H9 (cell line): ENCODE data around the gene EHD4. TPM values are rescaled to one million over a fixed set of nuclear protein-coding genes. Genes with fewer than 3 reads are reported as not detected.

Experiments
- DNase-seq: peaks from one replicate; pipeline ENCODE4 v3.0.0-alpha.2; 2017
- H2AFZ ChIP-seq: one replicate; pipeline ENCODE4 v1.6.1; 2013; ENCODE audit warnings: mild to moderate bottlenecking, low read length, control low read depth, moderate library complexity
- H2AK5ac ChIP-seq: 2 replicates; pipeline ENCODE4 v1.6.1; 2013; ENCODE audit warnings: low read length, control low read depth, mixed read lengths; ENCODE audit not compliant: insufficient read length
- H2BK120ac ChIP-seq: one replicate; pipeline ENCODE4 v1.6.1; 2013; ENCODE audit warnings: low read depth, mild to moderate bottlenecking, low read length, control low read depth, inconsistent platforms; ENCODE audit not compliant: poor library complexity, severe bottlenecking
- H2BK12ac ChIP-seq: 2 replicates; pipeline ENCODE4 v1.6.1; 2013; ENCODE audit warnings: low read length, control low read depth, mixed read lengths, low read depth; ENCODE audit not compliant: insufficient read length
- H2BK15ac ChIP-seq: 2 replicates; pipeline ENCODE4 v1.6.1; 2013; ENCODE audit warnings: low read depth, low read length, control low read depth
- H2BK20ac ChIP-seq: one replicate; pipeline ENCODE4 v1.6.1; 2013; ENCODE audit warnings: low read depth, mild to moderate bottlenecking, low read length, control low read depth, inconsistent platforms; ENCODE audit not compliant: poor library complexity, severe bottlenecking
- H2BK5ac ChIP-seq: 2 replicates; pipeline ENCODE4 v1.6.1; 2013; ENCODE audit warnings: low read length, control low read depth, mixed read lengths; ENCODE audit not compliant: insufficient read length
- H3K14ac ChIP-seq: 2 replicates; pipeline ENCODE4 v1.6.1; 2013; ENCODE audit warnings: low read length, control low read depth; ENCODE audit not compliant: insufficient read depth
- H3K18ac ChIP-seq: 2 replicates; pipeline ENCODE4 v1.6.1; 2013; ENCODE audit warnings: low read depth, mild to moderate bottlenecking, mixed read lengths, low read length, control low read depth; ENCODE audit not compliant: insufficient read length
- H3K23ac ChIP-seq: 2 replicates; pipeline ENCODE4 v1.6.1; 2013; ENCODE audit warnings: low read length, control low read depth, mixed read lengths, low read depth; ENCODE audit not compliant: insufficient read length
- H3K23me2 ChIP-seq: 2 replicates; pipeline ENCODE4 v1.6.1; 2013; ENCODE audit warnings: low read depth, mild to moderate bottlenecking, mixed read lengths, low read length, control low read depth; ENCODE audit not compliant: insufficient read length, poor library complexity, severe bottlenecking
- H3K27ac ChIP-seq: 2 replicates; pipeline ENCODE4 v1.5.1; 2013; ENCODE audit warnings: low read length, control low read depth, mixed read lengths, low read depth; ENCODE audit not compliant: insufficient read length
- H3K27me3 ChIP-seq: 2 replicates; pipeline ENCODE4 v1.6.1; 2013; ENCODE audit warnings: low read length, control low read depth, inconsistent platforms; ENCODE audit not compliant: insufficient read depth
- H3K4ac ChIP-seq: 2 replicates; pipeline ENCODE4 v1.6.1; 2013; ENCODE audit warnings: low read depth, mild to moderate bottlenecking, control low read depth, inconsistent platforms, low read length, moderate library complexity
- H3K4me1 ChIP-seq: 2 replicates; pipeline ENCODE4 v1.6.1; 2013; ENCODE audit warnings: low read length, control low read depth, inconsistent platforms; ENCODE audit not compliant: insufficient read depth
- H3K4me2 ChIP-seq: 2 replicates; pipeline ENCODE4 v1.6.1; 2013; ENCODE audit warnings: low read length, control low read depth, mixed read lengths; ENCODE audit not compliant: insufficient read length, insufficient read depth
- H3K56ac ChIP-seq: 2 replicates; pipeline ENCODE4 v1.6.1; 2013; ENCODE audit warnings: low read depth, mild to moderate bottlenecking, mixed read lengths, low read length, control low read depth; ENCODE audit not compliant: insufficient read length
- H3K79me1 ChIP-seq: 2 replicates; pipeline ENCODE4 v1.6.1; 2013; ENCODE audit warnings: low read depth, mild to moderate bottlenecking, moderate library complexity, low read length, control low read depth, inconsistent platforms; ENCODE audit not compliant: insufficient read depth, poor library complexity, severe bottlenecking
- H3K79me2 ChIP-seq: 2 replicates; pipeline ENCODE4 v1.6.1; 2013; ENCODE audit warnings: low read length, control low read depth, inconsistent platforms; ENCODE audit not compliant: insufficient read depth
- H3K9ac ChIP-seq: 2 replicates; pipeline ENCODE4 v1.6.1; 2013; ENCODE audit warnings: low read length, control low read depth, mixed read lengths; ENCODE audit not compliant: insufficient read length; ENCODE audit errors: extremely low read depth
- H3K9me3 ChIP-seq: one replicate; pipeline ENCODE4 v1.6.1; 2013; ENCODE audit warnings: low read depth, low read length, inconsistent platforms; ENCODE audit not compliant: control insufficient read depth
- H3T11ph ChIP-seq: one replicate; pipeline ENCODE4 v1.6.1; 2013; ENCODE audit warnings: mild to moderate bottlenecking, low read length, control low read depth, inconsistent platforms
- H4K20me1 ChIP-seq: one replicate; pipeline ENCODE4 v1.6.1; 2013; ENCODE audit not compliant: control insufficient read depth, insufficient read length, insufficient read depth
- H4K5ac ChIP-seq: 2 replicates; pipeline ENCODE4 v1.6.1; 2013; ENCODE audit warnings: low read depth, mild to moderate bottlenecking, mixed read lengths, low read length, control low read depth; ENCODE audit not compliant: insufficient read length
- H4K8ac ChIP-seq: replicated peaks from 2 replicates; pipeline ENCODE4 v1.6.1; 2013; ENCODE audit warnings: low read length, control low read depth, mixed read lengths, low read depth; ENCODE audit not compliant: insufficient read length
- H4K91ac ChIP-seq: 2 replicates; pipeline ENCODE4 v1.6.1; 2013; ENCODE audit warnings: low read depth, mild to moderate bottlenecking, moderate library complexity, mixed read lengths, low read length, control low read depth; ENCODE audit not compliant: insufficient read length
- H3K27ac Mint-ChIP-seq, 3 experiments: 2 replicates in 2 of 3; 3 replicates in 1 of 3; pipeline ENCODE4 v1.8.0; 2020 to 2021; ENCODE audit warnings: mixed read lengths in 3 of 3, mild to moderate bottlenecking in 1 of 3, moderate library complexity in 1 of 3
- H3K27me3 Mint-ChIP-seq: 2 replicates; pipeline ENCODE4 v1.8.0; 2021; ENCODE audit warnings: low read depth, mild to moderate bottlenecking, moderate library complexity, mixed read lengths
- H3K36me3 Mint-ChIP-seq, 3 experiments: 2 replicates in 2 of 3; 3 replicates in 1 of 3; pipeline ENCODE4 v1.8.0; 2020 to 2021; ENCODE audit warnings: low read depth in 3 of 3, mixed read lengths in 3 of 3; ENCODE audit not compliant: insufficient read depth in 1 of 3
- H3K4me1 Mint-ChIP-seq, 2 experiments: 2 replicates each; pipeline ENCODE4 v1.8.0; 2020; ENCODE audit warnings: mixed read lengths in 2 of 2
- H3K4me3 Mint-ChIP-seq, 2 experiments: 2 replicates in 1 of 2; 3 replicates in 1 of 2; pipeline ENCODE4 v1.8.0; 2020 to 2021; ENCODE audit warnings: mild to moderate bottlenecking in 2 of 2, mixed read lengths in 2 of 2, moderate library complexity in 1 of 2
- H3K9me3 Mint-ChIP-seq, 2 experiments: 2 replicates in 1 of 2; 3 replicates in 1 of 2; pipeline ENCODE4 v1.8.0; 2020; ENCODE audit warnings: mild to moderate bottlenecking in 2 of 2, mixed read lengths in 2 of 2, moderate library complexity in 1 of 2
- WGBS: extraction: QIAGEN DNeasy Blood & Tissue Kit; methylation state at CpG from one replicate; pipeline ENCODE4 v1.1.7; 2013; ENCODE audit warnings: missing lambda C conversion rate, low lambda C conversion rate, mixed read lengths; ENCODE audit not compliant: insufficient read length; ENCODE audit errors: extremely low coverage; 5-methylcytosine and 5-hydroxymethylcytosine counted together
- total RNA-seq: library from RNA; stranded (reverse); gene quantifications from 2 replicates; pipeline ENCODE4 v1.2.1, GENCODE V29; 2021
- TF ChIP-seq, protein P1 (sequence below): fragments of 200-600 bp; sonication (generic); conservative IDR thresholded peaks from 3 replicates; pipeline ENCODE4 v1.8.0; 2021; ENCODE audit warnings: antibody characterized with exemption, mild to moderate bottlenecking

The EHD4 gene
- total RNA-seq, 1 experiment from 2014 or later, result 22.9 TPM

DNA sequence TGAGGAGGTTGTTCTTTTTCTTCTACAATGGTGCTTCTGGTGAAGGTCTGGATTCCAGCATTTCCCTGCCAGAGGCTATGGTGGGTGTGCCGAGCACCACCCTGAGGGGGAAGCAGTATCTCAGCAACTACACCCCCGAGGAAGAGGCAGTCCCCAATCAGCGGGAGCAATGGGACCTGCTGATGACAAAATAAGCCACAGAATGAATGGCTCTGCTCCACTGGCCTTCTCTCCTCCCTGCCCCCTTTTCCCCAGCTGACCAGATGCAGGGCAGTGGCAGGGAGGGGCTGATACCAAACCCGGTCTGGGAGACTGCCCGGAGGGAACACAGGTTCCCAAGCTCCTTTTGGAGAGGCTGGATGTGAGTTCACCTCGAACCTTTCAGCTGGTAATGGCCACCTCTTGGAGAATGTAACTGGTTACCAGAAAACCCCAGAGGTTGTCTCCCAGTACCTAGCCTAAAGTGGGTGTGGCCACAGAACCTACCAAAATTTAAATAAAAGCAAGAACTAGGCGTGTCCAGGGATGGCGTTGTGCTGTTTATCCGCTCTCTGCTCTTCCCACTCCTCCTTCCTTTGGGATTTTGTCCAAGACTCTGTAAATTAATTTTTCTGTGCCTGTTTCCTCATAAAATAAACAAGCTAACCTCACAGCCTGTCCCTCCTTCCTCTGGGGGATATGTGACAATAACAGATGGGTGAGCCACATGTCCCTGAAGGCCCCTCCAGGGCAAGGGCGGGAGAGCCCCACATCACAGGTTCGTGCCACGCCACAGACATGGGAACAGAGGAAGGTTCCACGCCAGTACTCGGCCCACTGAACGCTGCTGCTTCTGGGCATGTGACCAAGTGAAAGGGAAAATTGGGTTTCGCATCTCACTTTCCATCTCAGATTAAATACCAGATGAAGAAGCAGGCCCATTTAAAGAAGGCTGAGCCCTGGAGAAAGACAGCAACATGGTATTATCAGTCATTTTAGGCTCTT, 43.4 kb downstream of the EHD4 start:
- no peak for DNase-seq
- H3K27me3 ChIP-seq, result no peaks in the 10 kb centered on the region
- no peak overlapping the region for H3K56ac ChIP-seq
- Mint-ChIP-seq H3K4me1 (peaks cover 16 to 24% of the 10 kb centered on the region in 2 experiments), H3K9me3 (no peaks in the 10 kb centered on the region), H3K27ac (peak overlapping the region in 2 of 3 experiments; percentile 15 to 44; a peak in 3 of 7 replicates), H3K27me3 (no peaks in the 10 kb centered on the region), H3K36me3 (peaks cover 0 to 9% (median 5%) of the 10 kb centered on the region in 3 experiments; a peak in 3 of 7 replicates), H3K4me3 (no peak overlapping the region)
- H2BK120ac ChIP-seq, result no peak overlapping the region
- H2BK5ac ChIP-seq, result no peak overlapping the region
- H3K18ac ChIP-seq, result no peak overlapping the region
- no peak overlapping the region for H3K23ac ChIP-seq
- no peak overlapping the region for H4K91ac ChIP-seq
- H3K4me1 ChIP-seq, result peaks cover 4% of the 10 kb centered on the region; the same call in 1 of the 2 replicates
- H3K79me1 ChIP-seq, result no peaks in the 10 kb centered on the region
- no peak overlapping the region for H2BK20ac ChIP-seq
- H3K4ac ChIP-seq, result no peak overlapping the region
- H2AK5ac ChIP-seq, result no peak overlapping the region
- no peak overlapping the region for H3K27ac ChIP-seq
- H4K5ac ChIP-seq, result no peak overlapping the region
- H3K79me2 ChIP-seq, result 0 out of 2 replicates have a peak, but pooled peaks cover 2% of the 10 kb centered on the region
- H4K8ac ChIP-seq, result no peak overlapping the region
- H3T11ph ChIP-seq, result no peak overlapping the region
- no peak overlapping the region for H3K14ac ChIP-seq
- H3K9me3 ChIP-seq, result no peaks in the 10 kb centered on the region
- H2BK12ac ChIP-seq, result no peak overlapping the region
- no peak overlapping the region for H3K9ac ChIP-seq
- no peak overlapping the region for H2AFZ ChIP-seq
- H4K20me1 ChIP-seq, result no peaks in the 10 kb centered on the region
- H3K4me2 ChIP-seq, result no peak overlapping the region
- H2BK15ac ChIP-seq, result no peak overlapping the region
- WGBS, result no CpG with 5 or more reads among the region's 16 CpGs
- H3K23me2 ChIP-seq, result no peaks in the 10 kb centered on the region
- TF ChIP-seq, protein P1, sequence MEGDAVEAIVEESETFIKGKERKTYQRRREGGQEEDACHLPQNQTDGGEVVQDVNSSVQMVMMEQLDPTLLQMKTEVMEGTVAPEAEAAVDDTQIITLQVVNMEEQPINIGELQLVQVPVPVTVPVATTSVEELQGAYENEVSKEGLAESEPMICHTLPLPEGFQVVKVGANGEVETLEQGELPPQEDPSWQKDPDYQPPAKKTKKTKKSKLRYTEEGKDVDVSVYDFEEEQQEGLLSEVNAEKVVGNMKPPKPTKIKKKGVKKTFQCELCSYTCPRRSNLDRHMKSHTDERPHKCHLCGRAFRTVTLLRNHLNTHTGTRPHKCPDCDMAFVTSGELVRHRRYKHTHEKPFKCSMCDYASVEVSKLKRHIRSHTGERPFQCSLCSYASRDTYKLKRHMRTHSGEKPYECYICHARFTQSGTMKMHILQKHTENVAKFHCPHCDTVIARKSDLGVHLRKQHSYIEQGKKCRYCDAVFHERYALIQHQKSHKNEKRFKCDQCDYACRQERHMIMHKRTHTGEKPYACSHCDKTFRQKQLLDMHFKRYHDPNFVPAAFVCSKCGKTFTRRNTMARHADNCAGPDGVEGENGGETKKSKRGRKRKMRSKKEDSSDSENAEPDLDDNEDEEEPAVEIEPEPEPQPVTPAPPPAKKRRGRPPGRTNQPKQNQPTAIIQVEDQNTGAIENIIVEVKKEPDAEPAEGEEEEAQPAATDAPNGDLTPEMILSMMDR, result no peak
